ENCODE data around the gene HK1.

HK1 gene

DNA sequence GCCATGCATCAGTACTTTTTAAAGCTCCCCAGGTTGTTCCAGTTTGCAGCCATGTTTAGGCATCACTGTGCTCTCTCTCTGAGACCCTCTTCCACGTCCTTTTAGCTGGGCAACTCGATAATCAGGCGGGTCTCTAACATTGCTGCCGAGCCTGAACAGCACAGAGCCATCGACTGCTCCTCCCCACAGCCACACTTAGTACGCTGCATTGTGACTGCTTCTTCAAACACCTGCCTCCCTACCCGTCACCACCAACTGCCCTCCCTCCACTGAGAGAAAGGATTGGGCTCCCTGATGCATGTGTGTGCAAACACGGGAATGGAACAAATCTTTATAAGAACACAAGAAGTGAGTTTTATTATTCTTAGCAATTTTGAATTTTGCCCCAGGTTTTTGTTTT, 149.9 kb downstream of the HK1 start:
- DNase-seq (no peak), ATAC-seq (replicated peaks) (no peak)
- H3K4me1 Mint-ChIP-seq = peaks cover 6 to 8% of the 10 kb centered on the region in 2 donors
- H3K9me3 Mint-ChIP-seq = no peaks in the 10 kb centered on the region
- no peaks in the 10 kb centered on the region for H3K36me3 Mint-ChIP-seq
- H3K4me3 Mint-ChIP-seq = no peak overlapping the region
- no peaks in the 10 kb centered on the region for H3K27me3 Mint-ChIP-seq
- no peak overlapping the region for H3K27ac Mint-ChIP-seq

DNA sequence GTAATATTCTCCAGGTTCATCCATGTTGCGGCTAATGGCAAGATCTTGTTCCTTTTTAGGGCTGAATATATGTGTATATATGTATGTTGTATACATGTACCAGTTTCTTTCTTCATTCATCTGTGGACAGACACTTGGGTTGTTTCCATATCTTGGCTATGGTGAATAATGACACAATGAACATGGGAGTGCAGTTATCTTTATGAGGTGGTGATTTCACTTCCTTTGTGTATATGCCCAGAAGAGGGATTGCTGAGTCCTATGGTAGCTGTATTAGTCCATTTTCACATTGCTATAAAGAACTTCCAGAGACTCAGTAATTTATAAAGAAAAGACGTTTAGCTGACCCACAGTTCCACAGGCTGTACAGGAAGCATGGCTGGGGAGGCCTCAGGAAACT, 155.9 kb downstream of the HK1 start:
- DNase-seq = no peak
- Mint-ChIP-seq H3K27ac (no peak overlapping the region), H3K27me3 (peaks cover 4 to 5% of the 10 kb centered on the region in 2 donors), H3K36me3 (no peaks in the 10 kb centered on the region), H3K9me3 (peaks cover 0 to 2% of the 10 kb centered on the region in 2 donors), H3K4me3 (no peak overlapping the region), H3K4me1 (peaks cover 0 to 3% of the 10 kb centered on the region in 2 donors)
- ATAC-seq (replicated peaks) = no peak

DNA sequence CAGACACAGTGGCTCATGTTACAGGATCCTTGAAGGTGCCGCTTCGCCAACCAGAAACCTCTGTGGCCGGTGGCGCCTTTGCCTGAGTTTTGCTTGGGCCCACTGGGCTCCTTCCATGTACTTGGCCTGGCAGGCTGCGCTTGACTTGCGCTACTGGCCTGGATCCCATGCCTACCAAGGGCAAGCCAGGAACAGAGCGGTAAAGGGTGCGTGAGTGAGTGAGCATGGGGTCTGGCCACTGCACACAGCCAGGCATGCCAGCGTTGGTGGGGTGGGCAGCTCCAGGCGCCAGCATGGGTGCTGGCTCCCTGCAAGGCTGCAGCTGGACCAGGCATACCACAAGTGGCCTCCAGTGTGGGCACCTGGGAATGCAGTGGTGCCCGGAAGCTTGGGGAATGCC, 156.6 kb downstream of the HK1 start:
- Mint-ChIP-seq H3K27me3 (peaks cover 4 to 5% of the 10 kb centered on the region in 2 donors), H3K4me3 (no peak overlapping the region), H3K9me3 (peaks cover 0 to 2% of the 10 kb centered on the region in 2 donors), H3K4me1 (peaks cover 0 to 3% of the 10 kb centered on the region in 2 donors), H3K27ac (no peak overlapping the region), H3K36me3 (no peaks in the 10 kb centered on the region)
- no peak for DNase-seq
- no peak for ATAC-seq (replicated peaks)

DNA sequence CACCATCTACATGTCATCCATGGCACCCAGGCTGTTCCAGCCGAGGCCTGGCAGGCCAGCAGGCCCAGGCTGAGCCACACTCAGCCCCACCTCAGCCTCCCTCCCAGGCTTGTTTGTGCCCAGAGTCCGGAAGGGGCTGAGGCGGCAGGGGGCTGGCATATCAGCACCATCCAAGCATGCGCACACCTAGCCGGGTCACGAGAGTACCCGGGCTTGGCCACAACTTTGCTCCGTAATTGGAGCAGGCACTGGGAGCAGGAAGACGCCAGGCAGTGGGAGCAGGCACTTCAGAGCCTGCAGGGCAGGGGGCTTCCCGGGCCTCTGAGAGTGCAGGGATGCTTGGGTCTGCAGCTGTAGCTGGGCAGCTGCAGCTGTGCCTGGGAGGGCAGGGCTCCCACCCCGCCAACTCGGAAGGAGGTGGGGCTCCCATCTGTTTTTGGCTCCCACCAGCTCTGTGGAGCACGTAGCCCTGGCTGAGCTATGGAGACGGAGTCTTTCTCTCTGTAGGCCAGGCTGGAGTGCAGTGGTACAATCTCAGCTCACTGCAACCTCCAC, 157.7 kb downstream of the HK1 start:
- DNase-seq (no peak), ATAC-seq (replicated peaks) (no peak)
- Mint-ChIP-seq H3K27me3 (peaks cover 4 to 5% of the 10 kb centered on the region in 2 donors), H3K9me3 (peaks cover 0 to 2% of the 10 kb centered on the region in 2 donors), H3K27ac (no peak overlapping the region), H3K36me3 (no peaks in the 10 kb centered on the region), H3K4me3 (no peak overlapping the region), H3K4me1 (peaks cover 0 to 3% of the 10 kb centered on the region in 2 donors)

DNA sequence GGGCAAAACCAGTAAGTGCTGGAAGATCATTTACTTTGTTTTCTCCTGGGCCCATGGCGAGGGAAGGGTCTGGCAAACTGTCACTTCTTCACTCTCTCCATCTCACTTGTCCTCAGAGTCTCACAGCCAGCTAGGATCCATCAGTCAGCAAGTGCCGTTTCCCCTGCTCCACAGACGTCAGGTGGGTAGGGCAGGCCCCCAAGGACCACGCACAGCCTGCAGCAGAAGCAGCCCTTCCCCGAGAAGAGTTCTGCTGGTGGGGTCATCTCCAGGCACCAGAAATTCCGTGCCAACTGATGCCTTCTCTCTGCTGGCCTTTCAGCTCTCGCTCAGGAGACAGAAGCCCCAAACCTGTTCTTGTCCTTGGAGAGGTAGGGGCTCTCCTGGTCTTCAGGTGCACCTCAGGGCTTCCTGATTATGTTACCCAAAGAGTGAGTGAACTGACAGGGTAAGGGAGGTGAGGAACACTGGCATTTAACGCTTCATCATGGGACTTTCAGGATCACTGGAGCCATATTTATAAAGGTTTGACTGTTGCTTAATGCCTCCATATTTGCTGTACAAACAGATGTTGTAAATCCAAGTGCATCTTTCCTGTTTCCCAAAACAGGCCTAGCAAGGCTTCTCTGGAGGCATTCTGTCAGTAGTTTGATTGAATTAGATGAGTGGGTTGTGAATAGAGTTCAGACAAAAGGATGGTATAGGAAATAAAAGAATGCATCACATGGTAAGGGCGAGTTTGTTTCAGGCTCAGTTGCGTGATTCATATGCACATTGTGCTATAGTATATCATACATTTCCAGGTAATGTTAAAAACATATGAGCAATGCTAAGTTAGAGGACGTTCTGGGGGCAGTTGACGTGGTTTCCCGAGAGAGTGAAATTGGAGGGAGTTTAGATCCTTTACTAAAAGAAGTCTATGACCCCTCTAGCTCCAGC, 159.3 kb downstream of the HK1 start:
- Mint-ChIP-seq H3K27me3 (peaks cover 4 to 5% of the 10 kb centered on the region in 2 donors), H3K4me1 (peaks cover 0 to 5% of the 10 kb centered on the region in 2 donors), H3K27ac (no peak overlapping the region), H3K4me3 (no peak overlapping the region), H3K9me3 (peaks cover 0 to 2% of the 10 kb centered on the region in 2 donors), H3K36me3 (no peaks in the 10 kb centered on the region)
- no peak for DNase-seq
- ATAC-seq (replicated peaks) = no peak

DNA sequence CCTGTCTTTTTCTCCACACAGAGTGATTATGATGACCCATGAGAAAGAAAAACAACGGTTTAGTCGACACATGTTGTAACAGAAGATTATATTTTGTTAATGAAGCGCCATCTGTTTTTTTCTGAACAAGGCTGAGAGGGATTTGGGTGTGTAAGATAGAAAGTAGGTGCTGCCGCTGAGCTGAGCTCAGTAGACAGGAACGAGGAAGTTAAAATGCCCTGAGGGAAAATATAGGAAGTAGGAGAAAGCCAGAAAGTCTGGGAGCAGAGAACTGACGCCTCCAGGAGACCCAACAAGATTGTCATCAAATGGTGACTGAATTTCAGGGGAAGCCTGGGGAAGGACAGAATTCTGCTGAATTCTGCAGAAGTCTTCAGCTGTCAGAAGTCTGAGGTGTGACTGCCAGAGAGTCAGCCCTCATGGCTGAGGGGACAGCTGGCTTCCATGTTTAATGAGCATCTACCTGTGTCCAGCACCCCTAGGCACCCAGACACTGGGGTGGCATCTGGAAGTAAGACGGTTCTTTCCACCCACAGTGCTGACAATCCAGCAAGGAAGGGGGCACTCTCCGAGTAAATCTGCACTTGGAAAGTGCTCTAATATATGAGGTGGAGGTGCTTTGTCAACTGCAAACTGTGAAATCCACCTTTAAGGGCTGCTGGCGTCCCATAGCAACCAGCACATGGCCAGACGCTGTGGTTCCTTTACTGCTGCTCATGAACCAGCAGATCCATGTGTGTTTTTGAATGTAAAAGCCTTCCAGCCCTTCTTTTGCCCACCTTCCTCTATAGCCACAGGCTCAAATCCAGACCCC, 160.4 kb downstream of the HK1 start:
- H3K9me3 Mint-ChIP-seq = peaks cover 0 to 2% of the 10 kb centered on the region in 2 donors
- H3K4me1 Mint-ChIP-seq = peaks cover 0 to 5% of the 10 kb centered on the region in 2 donors
- H3K27me3 Mint-ChIP-seq = peaks cover 4 to 5% of the 10 kb centered on the region in 2 donors
- H3K27ac Mint-ChIP-seq = no peak overlapping the region
- no peaks in the 10 kb centered on the region for H3K36me3 Mint-ChIP-seq
- no peak overlapping the region for H3K4me3 Mint-ChIP-seq
- ATAC-seq (replicated peaks) = no peak
- no peak for DNase-seq

DNA sequence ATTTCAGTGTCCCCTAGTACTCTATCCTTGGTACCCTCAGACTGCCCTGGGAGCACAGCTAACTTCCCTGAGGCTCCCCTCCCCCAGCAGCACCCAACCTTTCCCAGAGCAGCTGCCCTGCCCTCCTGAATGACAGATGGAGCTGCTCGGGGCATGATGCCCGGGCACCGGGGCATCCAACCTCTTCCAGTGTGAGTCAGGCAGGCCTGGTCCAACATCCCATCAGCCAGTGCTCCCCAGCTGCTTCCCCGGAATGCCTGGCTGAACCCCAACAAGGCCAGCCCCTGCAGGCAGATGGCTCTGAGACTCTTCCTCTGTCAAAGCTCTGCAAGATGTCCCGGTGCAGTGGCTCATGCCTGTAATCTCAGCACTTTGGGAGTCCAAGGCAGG, 161.0 kb downstream of the HK1 start:
- Mint-ChIP-seq H3K27me3 (peaks cover 5 to 6% of the 10 kb centered on the region in 2 donors), H3K9me3 (peaks cover 0 to 2% of the 10 kb centered on the region in 2 donors), H3K27ac (no peak overlapping the region), H3K36me3 (no peaks in the 10 kb centered on the region), H3K4me3 (no peak overlapping the region), H3K4me1 (peaks cover 0 to 5% of the 10 kb centered on the region in 2 donors)
- ATAC-seq (replicated peaks) (no peak), DNase-seq (no peak)

DNA sequence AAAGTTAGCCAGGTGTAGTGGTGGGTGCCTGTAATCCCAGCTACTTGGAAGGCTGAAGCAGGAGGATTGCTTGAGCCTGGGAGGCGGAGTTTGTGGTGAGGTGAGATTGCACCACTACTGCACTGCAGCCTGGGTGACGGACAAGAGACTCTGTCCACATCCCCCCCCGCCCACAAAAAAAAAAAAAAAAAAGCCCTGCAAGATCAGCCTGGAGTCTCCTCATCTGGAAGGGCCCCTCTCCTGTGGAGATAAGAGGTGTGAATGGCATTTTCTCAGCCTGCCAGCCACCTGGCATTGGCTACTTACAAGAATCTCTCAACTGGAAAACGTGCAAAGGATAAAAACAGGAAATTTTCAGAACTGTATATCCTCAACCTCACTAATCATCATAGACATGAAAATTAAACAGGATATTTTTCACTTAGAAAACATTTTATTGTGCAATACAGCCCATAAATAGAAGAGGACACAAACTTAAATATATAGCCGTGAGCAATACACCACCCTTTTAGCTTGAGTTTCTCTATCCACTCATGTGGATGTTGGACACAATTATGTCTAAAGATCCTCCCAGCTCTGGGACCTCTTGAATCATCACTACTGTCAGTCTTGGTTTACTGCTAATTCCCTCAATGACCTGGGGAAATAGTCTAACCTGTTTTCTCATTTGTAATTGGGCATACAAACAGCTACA, 161.7 kb downstream of the HK1 start:
- no peak for ATAC-seq (replicated peaks)
- Mint-ChIP-seq H3K9me3 (no peaks in the 10 kb centered on the region), H3K36me3 (no peaks in the 10 kb centered on the region), H3K27ac (no peak overlapping the region), H3K4me3 (no peak overlapping the region), H3K4me1 (peaks cover 0 to 5% of the 10 kb centered on the region in 2 donors), H3K27me3 (peaks cover 7 to 8% of the 10 kb centered on the region in 2 donors)
- DNase-seq = no peak

DNA sequence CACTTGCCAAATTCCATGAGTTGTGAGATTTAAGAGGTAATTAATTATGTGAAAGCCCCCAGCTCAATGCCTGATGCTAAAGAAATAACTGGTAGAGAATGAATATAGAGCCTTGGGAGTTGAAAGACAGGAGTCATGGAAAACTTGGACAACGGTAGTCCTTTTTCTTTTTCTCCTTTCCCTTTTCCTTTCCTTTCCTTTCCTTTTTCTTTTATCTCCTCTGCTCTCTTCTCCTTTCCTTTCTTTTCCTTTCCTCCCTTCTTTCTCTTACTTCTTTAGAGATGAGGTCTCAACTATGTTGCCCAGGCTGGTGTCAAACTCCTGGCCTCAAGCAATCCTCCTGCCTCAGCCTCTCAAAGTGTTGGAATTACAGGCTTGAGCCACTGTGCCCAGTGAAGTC, 165.1 kb downstream of the HK1 start:
- no peak overlapping the region for H3K4me3 Mint-ChIP-seq

DNA sequence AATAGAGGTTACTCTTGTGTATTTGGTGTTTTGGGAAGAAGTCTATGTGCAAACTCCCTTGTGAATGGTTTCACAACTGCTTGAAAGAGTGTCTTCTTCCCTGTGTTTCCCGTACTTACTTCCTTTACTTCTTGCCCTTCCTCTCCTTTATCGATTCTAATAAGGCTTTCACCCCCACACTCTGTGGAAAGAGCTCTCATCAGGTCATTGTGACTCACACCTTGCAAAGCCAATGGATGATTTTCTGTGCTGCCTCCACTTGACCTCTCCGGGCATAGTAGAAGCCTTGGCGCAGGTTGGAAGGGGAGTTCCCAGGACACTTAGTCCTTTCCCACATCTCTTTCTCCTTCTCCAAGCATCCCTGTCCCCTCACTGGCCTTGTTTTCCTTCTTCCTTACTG, 166.7 kb downstream of the HK1 start:
- Mint-ChIP-seq H3K9me3 (no peaks in the 10 kb centered on the region), H3K4me3 (no peak overlapping the region), H3K36me3 (no peaks in the 10 kb centered on the region), H3K4me1 (peaks cover 0 to 4% of the 10 kb centered on the region in 2 donors), H3K27ac (no peak overlapping the region), H3K27me3 (peaks cover 10 to 18% of the 10 kb centered on the region in 2 donors)
- no peak for ATAC-seq (replicated peaks)
- DNase-seq = no peak

More for the DNA sequence above, 165.1 kb downstream of the HK1 start:
- H3K4me1 Mint-ChIP-seq = peaks cover 0 to 4% of the 10 kb centered on the region in 2 donors
- H3K27me3 Mint-ChIP-seq = peaks cover 6 to 10% of the 10 kb centered on the region in 2 donors
- ATAC-seq (replicated peaks) (no peak), DNase-seq (no peak)
- no peak overlapping the region for H3K27ac Mint-ChIP-seq
- H3K36me3 Mint-ChIP-seq = no peaks in the 10 kb centered on the region
- H3K9me3 Mint-ChIP-seq = no peaks in the 10 kb centered on the region

DNA sequence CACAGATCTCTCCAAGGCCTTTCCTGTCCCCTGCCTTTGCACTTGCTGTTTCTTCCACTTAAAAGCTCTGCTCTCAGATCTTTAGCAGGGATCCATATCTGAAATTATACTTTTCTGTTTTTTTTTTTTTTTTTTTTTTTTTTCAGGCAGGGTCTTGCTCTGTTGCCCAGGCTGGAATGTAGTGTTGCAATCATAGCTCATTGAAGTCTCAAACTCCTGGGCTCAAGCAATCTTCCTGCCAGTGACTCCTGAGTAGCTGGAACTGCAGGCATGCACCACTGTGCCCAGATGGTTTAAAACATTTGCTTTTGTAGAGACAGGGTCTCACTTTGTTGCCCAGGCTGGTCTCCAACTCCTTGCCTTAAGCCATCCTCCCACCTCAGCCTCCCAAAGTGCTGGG, 167.9 kb downstream of the HK1 start:
- ATAC-seq (replicated peaks) = no peak

DNA sequence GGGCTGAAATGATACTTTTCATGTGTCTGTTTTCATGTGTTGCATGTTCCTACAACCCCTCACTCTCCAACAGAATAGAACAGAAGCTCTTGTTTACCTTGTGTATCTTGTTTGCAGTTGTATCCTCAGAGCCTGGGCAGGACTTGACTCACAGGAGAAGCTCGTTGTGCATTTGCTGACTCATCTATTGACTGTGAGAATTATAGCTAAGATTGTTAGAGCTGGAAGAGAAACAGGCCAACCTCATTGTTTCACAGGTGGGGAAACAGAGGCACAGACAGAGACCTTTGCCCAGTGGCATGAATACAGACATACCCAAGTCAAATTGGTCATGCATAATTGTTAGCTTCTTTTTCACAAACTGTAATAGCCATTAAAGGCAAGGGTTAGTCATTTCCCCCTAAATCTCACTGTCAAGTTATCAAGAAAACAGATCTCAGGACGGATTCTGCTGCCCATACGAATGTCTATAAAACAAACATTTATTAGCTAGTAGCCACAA, 168.4 kb downstream of the HK1 start:
- H3K4me3 Mint-ChIP-seq = no peak overlapping the region
- DNase-seq = no peak
- peaks cover 0 to under 1% of the 10 kb centered on the region in 2 donors for H3K36me3 Mint-ChIP-seq
- H3K4me1 Mint-ChIP-seq = peaks cover 4 to 7% of the 10 kb centered on the region in 2 donors
- H3K27me3 Mint-ChIP-seq = peaks cover 17 to 28% of the 10 kb centered on the region in 2 donors
- no peak overlapping the region for H3K27ac Mint-ChIP-seq
- ATAC-seq (replicated peaks) = no peak
- no peaks in the 10 kb centered on the region for H3K9me3 Mint-ChIP-seq

More for the DNA sequence above, 167.9 kb downstream of the HK1 start:
- Mint-ChIP-seq H3K27me3 (peaks cover 15 to 23% of the 10 kb centered on the region in 2 donors), H3K27ac (no peak overlapping the region), H3K36me3 (no peaks in the 10 kb centered on the region), H3K4me1 (peaks cover 0 to 7% of the 10 kb centered on the region in 2 donors), H3K4me3 (no peak overlapping the region), H3K9me3 (no peaks in the 10 kb centered on the region)
- no peak for DNase-seq

DNA sequence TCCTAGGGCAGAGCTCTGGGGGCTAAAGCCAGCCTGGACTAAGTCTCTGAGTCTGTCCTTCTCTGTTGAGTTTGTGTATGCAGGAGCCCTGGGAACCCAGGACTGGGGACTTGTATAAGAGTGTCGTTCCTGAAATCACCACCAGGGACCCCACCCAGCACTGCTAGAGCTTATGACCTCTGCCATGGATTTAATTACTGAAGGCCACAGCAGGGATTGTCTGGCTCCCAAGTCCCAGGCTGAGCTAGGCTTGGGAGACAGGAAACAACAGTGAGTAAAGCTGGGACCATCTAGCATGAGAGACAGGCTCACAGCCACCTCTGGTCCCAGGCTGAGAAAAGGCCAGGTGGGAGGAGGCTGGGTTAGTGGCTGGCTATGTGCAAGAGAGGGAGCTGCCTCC, 171.5 kb downstream of the HK1 start:
- H3K27me3 Mint-ChIP-seq = peaks cover 28 to 46% of the 10 kb centered on the region in 2 donors

More for the DNA sequence above, 171.5 kb downstream of the HK1 start:
- Mint-ChIP-seq H3K36me3 (peaks cover 0 to 1% of the 10 kb centered on the region in 2 donors), H3K9me3 (no peaks in the 10 kb centered on the region), H3K27ac (no peak overlapping the region), H3K4me3 (no peak overlapping the region), H3K4me1 (peaks cover 7 to 10% of the 10 kb centered on the region in 2 donors)
- ATAC-seq (replicated peaks) = peak; percentile 61 to 64
- no peak for DNase-seq
